Fibroblast of mammary gland (primary cell): ENCODE measurements around the gene DNAJB2.

Experiments used
- DNase-seq: peaks from one replicate; pipeline ENCODE4 v3.0.0-alpha.2; 2010; ENCODE audit warnings: low read depth
- H3K4me3 ChIP-seq: 2 replicates; pipeline ENCODE4 v1.5.1; 2011; ENCODE audit warnings: low read depth, mild to moderate bottlenecking, low read length, moderate library complexity; ENCODE audit not compliant: control insufficient read depth
- CTCF ChIP-seq: conservative IDR thresholded peaks from 2 replicates; pipeline ENCODE4 v1.5.1; 2011; ENCODE audit warnings: low read depth, low read length, inconsistent platforms; ENCODE audit not compliant: control insufficient read depth, insufficient read depth

The DNAJB2 gene

GRCh38 chr2:219245899-219246230 is 33.3 kb upstream of the DNAJB2 start:
- no peak for TF ChIP-seq CTCF
- no peak for DNase-seq
- H3K4me3 ChIP-seq = peak overlapping the region; percentile 91

- DNase-seq = no peak
- no peak for TF ChIP-seq CTCF
- H3K4me3 ChIP-seq = peak overlapping the region; percentile 91
Measured at GRCh38 chr2:219246559-219246958, 32.6 kb upstream of the DNAJB2 start.

GRCh38 chr2:219247678-219248642 is 31.2 kb upstream of the DNAJB2 start:
- no peak for DNase-seq
- no peak overlapping the region for H3K4me3 ChIP-seq

GRCh38 chr2:219248845-219249202 is 30.3 kb upstream of the DNAJB2 start:
- no peak for DNase-seq
- H3K4me3 ChIP-seq = no peak overlapping the region
- TF ChIP-seq CTCF = no peak

More at GRCh38 chr2:219247678-219248642, 31.2 kb upstream of the DNAJB2 start:
- TF ChIP-seq CTCF = no peak

- DNase-seq = peak; percentile 83
- H3K4me3 ChIP-seq = no peak overlapping the region
- no peak for TF ChIP-seq CTCF
Measured at GRCh38 chr2:219249203-219249980, 29.8 kb upstream of the DNAJB2 start.

- no peak for TF ChIP-seq CTCF
- no peak for DNase-seq
- no peak overlapping the region for H3K4me3 ChIP-seq
Measured at GRCh38 chr2:219250049-219250781, 29.0 kb upstream of the DNAJB2 start.
